CD4-positive, alpha-beta T cell treated with Interleukin-4 for 1 hour (primary cell): ENCODE data around the gene LY9.
"Not testable (repeated sequence)": the region's sequence is repeated elsewhere in the genome, so short reads cannot be mapped to it uniquely, and the experiment has no call there.

Experiments used
- DNase-seq, 2 donors: peaks; one replicate each; pipeline ENCODE4 v3.0.0-alpha.2; 2020 to 2022

LY9 gene

GRCh38 chr1:160776178-160776577 is 19.8 kb upstream of the LY9 start:
- DNase-seq, result no peak

GRCh38 chr1:160777486-160778089 is 18.4 kb upstream of the LY9 start:
- peak; percentile 59 to 76 for DNase-seq

GRCh38 chr1:160778976-160779375 is 17.0 kb upstream of the LY9 start:
- no peak for DNase-seq

- peak; percentile 47 to 49 for DNase-seq
These were observed 16.2 kb upstream of the LY9 start for GRCh38 chr1:160779626-160780397.

- DNase-seq, result no peak
These were observed 15.6 kb upstream of the LY9 start for GRCh38 chr1:160780398-160780755.

- DNase-seq, result no peak
These were observed 14.7 kb upstream of the LY9 start for GRCh38 chr1:160781186-160781766.

GRCh38 chr1:160781914-160782689 is 13.9 kb upstream of the LY9 start:
- peak; percentile 45 to 55 for DNase-seq

GRCh38 chr1:160782988-160783765 is 12.8 kb upstream of the LY9 start:
- not testable (repeated sequence) for DNase-seq

- no peak for DNase-seq
These were observed 6.8 kb upstream of the LY9 start for GRCh38 chr1:160789051-160789701.

- DNase-seq, result peak in 1 of 2 donors; percentile 84
These were observed 6.0 kb upstream of the LY9 start for GRCh38 chr1:160789702-160790611.

- no peak for DNase-seq
These were observed 1.6 kb upstream of the LY9 start for GRCh38 chr1:160794376-160794775.

- no peak for DNase-seq
These were observed 1.3 kb downstream of the LY9 start for GRCh38 chr1:160797271-160797709.

- peak; percentile 56 to 72 for DNase-seq
These were observed 1.9 kb downstream of the LY9 start for GRCh38 chr1:160797861-160798273.

- DNase-seq, result no peak
These were observed 2.5 kb downstream of the LY9 start for GRCh38 chr1:160798439-160798838.

- no peak for DNase-seq
These were observed 3.7 kb downstream of the LY9 start for GRCh38 chr1:160799641-160800040.

GRCh38 chr1:160800142-160800541 is 4.2 kb downstream of the LY9 start:
- no peak for DNase-seq

GRCh38 chr1:160800645-160801408 is 4.9 kb downstream of the LY9 start:
- peak in 1 of 2 donors; percentile 56 for DNase-seq

- no peak for DNase-seq
These were observed 6.0 kb downstream of the LY9 start for GRCh38 chr1:160801836-160802580.

- peak in 1 of 2 donors; percentile 18 for DNase-seq
These were observed 10.2 kb downstream of the LY9 start for GRCh38 chr1:160806109-160806665.
